Peyer's patch (tissue), 4 donors: ENCODE measurements around the gene MRPL46. TPM values are rescaled to one million over a fixed set of nuclear protein-coding genes. Genes with fewer than 3 reads are reported as not detected.
"Not testable (repeated sequence)": the region's sequence is repeated elsewhere in the genome, so short reads cannot be mapped to it uniquely, and the experiment has no call there.

Experiments
- DNase-seq, 3 donors: peaks; one replicate each; pipeline ENCODE4 v3.0.0-alpha.2; 2017 to 2019
- H3K27ac ChIP-seq, 4 donors: fragments of 200-600 bp; sonication (generic); one replicate each; pipeline ENCODE4 v1.5.1; 2016 to 2019
- H3K27me3 ChIP-seq, 2 donors: fragments of 200-600 bp; sonication (generic); one replicate each; pipeline ENCODE4 v1.5.1; 2019
- H3K36me3 ChIP-seq, 3 donors: fragments of 200-600 bp; sonication (generic); one replicate each; pipeline ENCODE4 v1.5.1; 2016 to 2019
- H3K4me1 ChIP-seq, 4 donors: fragments of 200-600 bp; sonication (generic); one replicate each; pipeline ENCODE4 v1.5.1; 2016 to 2019
- H3K4me3 ChIP-seq, 4 donors: fragments of 200-600 bp; sonication (generic); 1 replicate in 3 of 4; 2 replicates in 1 of 4; pipeline ENCODE4 v1.5.1; 2016 to 2019; ENCODE audit warnings: mild to moderate bottlenecking in 1 of 4
- H3K9me3 ChIP-seq, 4 donors: fragments of 200-600 bp; sonication (generic); one replicate each; pipeline ENCODE4 v1.5.1; 2016 to 2019; ENCODE audit warnings: mild to moderate bottlenecking in 1 of 4
- CTCF ChIP-seq, 6 experiments: fragments of 450-650 bp in 4 of 6; fragments of 200-600 bp in 2 of 6; sonication (generic) in 1 of 6; IDR thresholded peaks; one replicate each; pipeline ENCODE4 v1.5.1; 2017 to 2019; ENCODE audit warnings: antibody characterized with exemption in 6 of 6, mild to moderate bottlenecking in 3 of 6, moderate library complexity in 1 of 6
- POLR2A ChIP-seq, 2 donors: fragments of 450-650 bp; IDR thresholded peaks; one replicate each; pipeline ENCODE4 v1.5.1; 2017; ENCODE audit warnings: antibody characterized with exemption in 2 of 2, mild to moderate bottlenecking in 2 of 2, moderate library complexity in 2 of 2
- total RNA-seq, 4 donors: library from RNA; depleted of rRNA; stranded (reverse); fragments of >200 nt; gene quantifications; one replicate each; pipeline ENCODE4 v1.1.0, GENCODE V29; 2016

Gene MRPL46
- total RNA-seq, 4 donors from 2014 or later: 13.7 to 23.3 (median 18.5) TPM

GRCh38 chr15:88477904-88478303 lies 10.7 kb upstream of the MRPL46 start:
- H3K27ac ChIP-seq: no peak overlapping the region
- H3K4me3 ChIP-seq: no peak overlapping the region
- TF ChIP-seq POLR2A (IDR thresholded peaks at IDR 0.05): no peak
- TF ChIP-seq CTCF (IDR thresholded peaks at IDR 0.05): no peak
- DNase-seq: no peak
- no peaks in the 10 kb centered on the region for H3K4me1 ChIP-seq
- H3K36me3 ChIP-seq: peaks cover 0 to 51% (median 0%) of the 10 kb centered on the region in 3 donors
- no peaks in the 10 kb centered on the region for H3K27me3 ChIP-seq
- no peaks in the 10 kb centered on the region for H3K9me3 ChIP-seq

- Histone ChIP-seq H3K36me3 (peaks cover 0 to 59% (median 0%) of the 10 kb centered on the region in 3 donors), H3K4me3 (no peak overlapping the region), H3K27ac (no peak overlapping the region), H3K27me3 (no peaks in the 10 kb centered on the region), H3K9me3 (no peaks in the 10 kb centered on the region), H3K4me1 (no peaks in the 10 kb centered on the region)
- TF ChIP-seq POLR2A (IDR thresholded peaks at IDR 0.05) (no peak), CTCF (IDR thresholded peaks at IDR 0.05) (no peak)
- DNase-seq: no peak
Observed at GRCh38 chr15:88477126-88477525, 9.9 kb upstream of the MRPL46 start.

- Histone ChIP-seq H3K27me3 (no peaks in the 10 kb centered on the region), H3K4me3 (no peak overlapping the region), H3K27ac (no peak overlapping the region), H3K4me1 (no peaks in the 10 kb centered on the region), H3K36me3 (peaks cover 0 to 59% (median 0%) of the 10 kb centered on the region in 3 donors), H3K9me3 (no peaks in the 10 kb centered on the region)
- TF ChIP-seq POLR2A (IDR thresholded peaks at IDR 0.05) (no peak), CTCF (IDR thresholded peaks at IDR 0.05) (peak in 5 of 6 experiments; percentile 9 to 66 (median 59))
- no peak for DNase-seq
Observed at GRCh38 chr15:88476635-88477060, 9.5 kb upstream of the MRPL46 start.

GRCh38 chr15:88473661-88474293 lies 6.6 kb upstream of the MRPL46 start:
- H3K9me3 ChIP-seq, DNase-seq, H3K27me3 ChIP-seq, H3K27ac ChIP-seq, H3K4me3 ChIP-seq, H3K4me1 ChIP-seq: not testable (repeated sequence)
- H3K36me3 ChIP-seq: peaks cover 0 to 58% (median 0%) of the 10 kb centered on the region in 3 donors

GRCh38 chr15:88472225-88472624 lies 5.0 kb upstream of the MRPL46 start:
- no peak for DNase-seq
- Histone ChIP-seq H3K27me3 (no peaks in the 10 kb centered on the region), H3K9me3 (no peaks in the 10 kb centered on the region), H3K36me3 (peaks cover 0 to 43% (median 0%) of the 10 kb centered on the region in 3 donors), H3K27ac (no peak overlapping the region), H3K4me3 (no peak overlapping the region), H3K4me1 (peaks cover 0 to 6% (median 0%) of the 10 kb centered on the region in 4 donors)
- TF ChIP-seq CTCF (IDR thresholded peaks at IDR 0.05) (no peak), POLR2A (IDR thresholded peaks at IDR 0.05) (no peak)

GRCh38 chr15:88470625-88471372 lies 3.6 kb upstream of the MRPL46 start:
- DNase-seq: no peak
- TF ChIP-seq CTCF (IDR thresholded peaks at IDR 0.05) (peak in 2 of 6 experiments; percentile 4 to 12), POLR2A (IDR thresholded peaks at IDR 0.05) (no peak)
- Histone ChIP-seq H3K4me3 (no peak overlapping the region), H3K36me3 (peaks cover 0 to 30% (median 0%) of the 10 kb centered on the region in 3 donors), H3K27me3 (no peaks in the 10 kb centered on the region), H3K9me3 (no peaks in the 10 kb centered on the region), H3K4me1 (peaks cover 0 to 15% (median 2%) of the 10 kb centered on the region in 4 donors), H3K27ac (no peak overlapping the region)
